ENCODE data around the gene FBXO3. TPM values are rescaled to one million over a fixed set of nuclear protein-coding genes. Genes with fewer than 3 reads are reported as not detected.

Gene FBXO3
- total RNA-seq, 1 donor from 2014 or later, result 28.7 TPM

- H3K36me3 Mint-ChIP-seq, result peaks cover 6% of the 10 kb centered on the region
- TF ChIP-seq CTCF (IDR thresholded peaks at IDR 0.05; ENCODE audit: unreplicated experiment), result no peak
- H3K9me3 Mint-ChIP-seq, result no peaks in the 10 kb centered on the region
- H3K4me1 Mint-ChIP-seq, result peaks cover 5% of the 10 kb centered on the region
- no peak for DNase-seq (ENCODE audit: low spot score in 2 of 2, unreplicated experiment in 2 of 2)
- H3K27me3 Mint-ChIP-seq (ENCODE audit: low read depth), result no peaks in the 10 kb centered on the region
- H3K27ac Mint-ChIP-seq, result no peak overlapping the region
- H3K4me3 Mint-ChIP-seq, result no peak overlapping the region
Measured at GRCh38 chr11:33741806-33742205, 32.5 kb downstream of the FBXO3 start.

DNA sequence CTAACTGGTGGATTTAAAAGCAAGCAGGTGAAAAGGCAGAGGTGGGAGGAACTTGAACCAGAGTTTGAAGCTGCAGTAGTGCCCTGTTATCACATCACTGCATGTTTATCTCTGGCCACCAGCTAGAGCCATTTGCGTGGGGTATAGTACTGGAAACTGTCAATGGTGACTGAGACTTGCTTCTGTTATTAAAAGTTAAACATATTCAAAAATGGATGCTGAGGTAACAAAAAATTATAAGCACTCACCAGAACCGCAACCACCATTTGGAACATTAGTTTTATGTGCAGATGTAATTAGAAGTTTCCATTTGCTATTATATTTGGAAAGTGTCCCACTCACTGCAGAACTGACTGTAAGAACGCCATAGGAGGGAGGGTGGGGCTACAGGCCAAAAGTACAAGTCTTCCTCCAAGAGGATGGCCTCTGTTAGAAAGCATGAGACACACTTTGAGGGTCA lies 36.9 kb downstream of the FBXO3 start:
- Mint-ChIP-seq H3K9me3 (no peaks in the 10 kb centered on the region), H3K4me3 (no peak overlapping the region), H3K27me3 (ENCODE audit: low read depth) (no peaks in the 10 kb centered on the region), H3K27ac (no peak overlapping the region), H3K4me1 (peaks cover 21% of the 10 kb centered on the region), H3K36me3 (peaks cover 2% of the 10 kb centered on the region)
- no peak for TF ChIP-seq CTCF (IDR thresholded peaks at IDR 0.05; ENCODE audit: unreplicated experiment)
- DNase-seq (ENCODE audit: low spot score in 2 of 2, unreplicated experiment in 2 of 2), result no peak

- DNase-seq (ENCODE audit: low spot score in 2 of 2, unreplicated experiment in 2 of 2), result peak; percentile 96 to 97
- Mint-ChIP-seq H3K27ac (peak within 1 kb of the TSS; percentile 93), H3K9me3 (no peaks in the 10 kb centered on the region), H3K4me3 (peak within 1 kb of the TSS; percentile 86), H3K36me3 (peaks cover 4% of the 10 kb centered on the region), H3K27me3 (ENCODE audit: low read depth) (no peaks in the 10 kb centered on the region), H3K4me1 (peaks cover 21% of the 10 kb centered on the region)
- no peak for TF ChIP-seq CTCF (IDR thresholded peaks at IDR 0.05; ENCODE audit: unreplicated experiment)
Measured at GRCh38 chr11:33736148-33736812, 38.0 kb downstream of the FBXO3 start, which contains the start of gene CD59. Gene CD59, minus strand, starts transcription at chr11:33736423. Its CDS starts 13,978 bp downstream, at chr11:33722445.

DNA sequence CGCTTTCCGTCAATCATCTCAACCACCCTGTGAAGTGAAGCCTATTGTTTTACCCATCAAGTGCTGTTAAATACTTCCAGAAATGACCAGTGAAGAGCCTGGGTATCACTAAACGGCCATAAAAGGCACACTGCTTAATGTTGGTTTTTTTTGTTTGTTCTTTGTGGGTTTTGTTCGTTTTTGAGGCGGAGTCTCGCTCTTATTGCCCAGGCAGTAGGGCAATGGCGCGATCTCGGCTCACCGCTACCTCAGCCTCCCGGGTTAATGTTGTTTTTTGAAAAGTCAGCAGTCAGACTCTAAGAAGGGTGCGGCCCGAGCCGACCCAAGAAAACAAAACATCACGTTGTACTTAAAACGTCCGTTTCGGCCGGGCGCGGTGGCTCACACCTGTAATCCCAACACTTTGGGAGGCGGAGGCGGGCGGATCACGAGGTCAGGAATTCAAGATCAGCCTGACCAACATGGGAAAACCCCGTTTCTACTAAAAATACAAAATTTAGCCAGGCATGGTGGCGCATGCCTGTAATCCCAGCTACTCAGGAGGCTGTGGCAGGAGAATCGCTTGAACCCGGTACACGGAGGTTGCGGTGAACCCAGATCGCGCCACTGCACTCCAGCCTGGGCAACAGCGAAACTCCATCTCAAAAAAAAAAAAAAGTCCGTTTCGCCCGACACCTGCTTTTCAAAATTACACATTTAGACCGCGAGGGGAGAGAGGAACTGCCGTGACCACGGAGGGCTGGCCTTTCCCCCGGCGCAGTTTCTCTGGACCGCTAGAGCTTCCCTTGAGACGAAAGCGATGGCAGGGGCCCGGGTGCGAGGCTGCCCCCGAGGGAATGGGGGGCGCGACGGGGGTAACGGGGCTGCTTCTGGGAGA lies 38.8 kb downstream of the FBXO3 start:
- H3K36me3 Mint-ChIP-seq, result peaks cover 4% of the 10 kb centered on the region
- peak in 1 of 2 experiments; percentile 42 for DNase-seq (ENCODE audit: low spot score in 2 of 2, unreplicated experiment in 2 of 2)
- peak overlapping the region; percentile 93 for H3K27ac Mint-ChIP-seq
- H3K27me3 Mint-ChIP-seq (ENCODE audit: low read depth), result no peaks in the 10 kb centered on the region
- TF ChIP-seq CTCF (IDR thresholded peaks at IDR 0.05; ENCODE audit: unreplicated experiment), result no peak
- H3K9me3 Mint-ChIP-seq, result no peaks in the 10 kb centered on the region
- peaks cover 23% of the 10 kb centered on the region for H3K4me1 Mint-ChIP-seq
- peak overlapping the region; percentile 86 for H3K4me3 Mint-ChIP-seq

DNA sequence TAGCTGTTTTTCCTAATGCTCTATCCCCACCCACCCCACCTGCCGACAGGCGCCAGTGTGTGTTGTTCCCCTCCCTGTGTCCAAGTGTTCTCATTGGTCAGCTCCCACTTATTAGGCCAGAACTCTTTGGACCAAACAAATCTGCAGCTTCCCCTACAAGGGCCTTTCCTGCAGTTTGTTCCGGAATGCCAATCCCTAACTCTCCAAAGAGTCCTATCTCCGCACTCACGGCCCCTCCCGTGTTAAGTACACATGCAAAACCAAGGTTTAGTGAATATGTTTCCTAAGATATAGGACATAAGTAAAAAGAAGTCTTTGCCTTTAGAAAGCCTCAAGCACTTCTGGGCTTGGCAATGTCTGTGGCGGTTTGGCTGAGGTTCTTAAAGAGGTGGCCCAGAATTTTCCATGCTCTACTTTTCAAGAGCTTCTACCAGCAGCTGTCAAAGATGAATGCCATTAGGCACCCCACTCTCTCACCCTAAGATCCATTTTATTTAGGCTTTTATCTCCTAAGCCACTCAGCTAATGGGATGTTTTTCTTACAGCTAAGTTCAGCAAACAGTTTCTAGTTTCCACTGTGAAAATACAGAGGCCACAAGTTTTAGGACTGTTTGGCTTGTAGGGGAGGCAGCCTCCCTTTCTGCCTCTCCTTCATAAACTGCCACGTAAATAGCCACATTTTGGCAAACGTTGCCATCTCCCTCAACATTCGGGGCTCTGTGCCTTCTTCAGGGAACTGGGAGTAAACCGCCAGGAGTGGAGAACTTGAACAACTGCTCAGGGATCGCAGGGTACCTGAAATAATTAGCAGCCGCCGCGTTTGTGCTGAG lies 39.7 kb downstream of the FBXO3 start:
- Mint-ChIP-seq H3K36me3 (peaks cover 4% of the 10 kb centered on the region), H3K4me3 (peak overlapping the region; percentile 86), H3K27ac (peak overlapping the region; percentile 93), H3K9me3 (no peaks in the 10 kb centered on the region), H3K4me1 (peaks cover 23% of the 10 kb centered on the region), H3K27me3 (ENCODE audit: low read depth) (no peaks in the 10 kb centered on the region)
- TF ChIP-seq CTCF (IDR thresholded peaks at IDR 0.05; ENCODE audit: unreplicated experiment), result no peak
- no peak for DNase-seq (ENCODE audit: low spot score in 2 of 2, unreplicated experiment in 2 of 2)
